OCI-LY7 (cell line): ENCODE measurements around the gene DAPK2.

Source experiments
- EZH2phosphoT487 ChIP-seq: fragments of 200-600 bp; sonication (generic); IDR thresholded peaks from 2 replicates; pipeline ENCODE4 v1.6.1; 2018; ENCODE audit warnings: low read depth, borderline replicate concordance, mild to moderate bottlenecking, mixed run types, antibody characterized with exemption, low read length, moderate library complexity, mixed read lengths
- TF ChIP-seq, protein P1 (sequence below): fragments of 200-600 bp; sonication (generic); conservative IDR thresholded peaks from 2 replicates; pipeline ENCODE4 v1.5.1; 2014; ENCODE audit warnings: mild to moderate bottlenecking, antibody characterized with exemption, low read length, moderate library complexity, mixed read lengths

DNA sequence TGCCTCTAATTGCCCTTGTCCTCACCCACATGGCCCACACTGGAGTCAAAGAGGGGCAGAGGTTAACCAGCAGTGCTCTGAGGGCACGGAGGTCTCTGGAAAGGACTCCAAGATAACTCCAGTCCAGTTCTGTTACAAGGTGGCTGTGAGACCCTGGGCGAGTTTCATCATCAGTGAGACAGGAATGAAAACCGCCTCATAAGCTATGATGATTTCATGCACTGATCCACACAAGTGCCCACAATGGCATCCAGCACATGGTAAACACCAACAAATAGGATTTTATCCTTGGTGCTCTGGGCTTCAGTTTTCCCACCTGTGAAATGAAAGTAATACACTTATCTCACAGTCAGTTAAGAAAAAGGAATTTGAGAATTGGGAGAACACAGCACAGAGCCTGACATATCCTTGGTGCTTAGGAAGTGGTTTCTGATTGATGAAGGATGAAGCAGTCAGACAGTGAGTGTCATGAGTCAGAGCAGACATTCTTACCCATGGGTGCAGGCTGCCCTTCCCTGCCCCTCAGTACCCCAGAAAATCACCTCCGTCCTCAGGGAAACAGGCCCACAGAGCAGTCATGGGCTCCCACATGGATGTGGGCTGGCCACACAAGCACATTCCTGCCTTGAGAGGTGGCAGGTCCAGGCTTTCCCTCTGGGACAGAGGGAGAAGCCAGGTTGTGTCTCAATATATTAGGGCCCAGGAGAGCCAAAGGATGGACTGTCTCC lies 48.4 kb downstream of the DAPK2 start:
- TF ChIP-seq, protein P1, sequence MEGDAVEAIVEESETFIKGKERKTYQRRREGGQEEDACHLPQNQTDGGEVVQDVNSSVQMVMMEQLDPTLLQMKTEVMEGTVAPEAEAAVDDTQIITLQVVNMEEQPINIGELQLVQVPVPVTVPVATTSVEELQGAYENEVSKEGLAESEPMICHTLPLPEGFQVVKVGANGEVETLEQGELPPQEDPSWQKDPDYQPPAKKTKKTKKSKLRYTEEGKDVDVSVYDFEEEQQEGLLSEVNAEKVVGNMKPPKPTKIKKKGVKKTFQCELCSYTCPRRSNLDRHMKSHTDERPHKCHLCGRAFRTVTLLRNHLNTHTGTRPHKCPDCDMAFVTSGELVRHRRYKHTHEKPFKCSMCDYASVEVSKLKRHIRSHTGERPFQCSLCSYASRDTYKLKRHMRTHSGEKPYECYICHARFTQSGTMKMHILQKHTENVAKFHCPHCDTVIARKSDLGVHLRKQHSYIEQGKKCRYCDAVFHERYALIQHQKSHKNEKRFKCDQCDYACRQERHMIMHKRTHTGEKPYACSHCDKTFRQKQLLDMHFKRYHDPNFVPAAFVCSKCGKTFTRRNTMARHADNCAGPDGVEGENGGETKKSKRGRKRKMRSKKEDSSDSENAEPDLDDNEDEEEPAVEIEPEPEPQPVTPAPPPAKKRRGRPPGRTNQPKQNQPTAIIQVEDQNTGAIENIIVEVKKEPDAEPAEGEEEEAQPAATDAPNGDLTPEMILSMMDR = no peak
- TF ChIP-seq EZH2phosphoT487 = no peak
